ENCODE measurements around the gene TMEM204.

The TMEM204 gene

DNA sequence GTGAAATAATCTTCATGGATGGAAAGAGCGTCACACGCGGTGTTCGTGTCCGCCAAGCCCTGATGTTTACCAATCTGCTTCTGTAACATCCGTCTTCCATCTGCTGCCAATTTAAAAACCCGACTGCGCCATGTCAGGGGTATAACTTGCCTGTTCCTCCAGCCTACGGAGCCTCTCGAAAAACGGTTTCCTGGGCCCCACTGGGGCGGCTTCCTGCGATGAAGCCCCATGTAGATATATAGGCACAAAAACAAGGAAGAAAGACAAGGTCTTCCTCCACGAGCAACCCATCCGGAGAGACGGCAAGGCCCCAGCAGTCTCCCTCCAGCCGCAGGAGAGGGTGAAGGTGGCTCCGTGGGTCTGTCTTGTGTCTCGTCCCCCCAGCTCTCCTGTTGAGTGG, 44.8 kb upstream of the TMEM204 start, which contains the start of gene PTX4:
Gene PTX4, minus strand, starts transcription at position 326 of the 400 bp plus-strand sequence. Its CDS starts 35 bp downstream, at position 291.
- TF ChIP-seq SIN3A (IDR thresholded peaks at IDR 0.05; ENCODE audit: borderline replicate concordance, insufficient read depth, low read length) (no peak), POLR2AphosphoS5 (IDR thresholded peaks at IDR 0.05; ENCODE audit: low read depth, low read length) (no peak), TAF1 (IDR thresholded peaks at IDR 0.05; ENCODE audit: borderline replicate concordance, insufficient read depth, low read length) (no peak), FOXP2 (optimal IDR thresholded peaks at IDR 0.05; ENCODE audit: borderline replicate concordance, extremely low read depth, extremely low read length, insufficient read depth) (no peak)
- TF ChIP-seq, protein P1, sequence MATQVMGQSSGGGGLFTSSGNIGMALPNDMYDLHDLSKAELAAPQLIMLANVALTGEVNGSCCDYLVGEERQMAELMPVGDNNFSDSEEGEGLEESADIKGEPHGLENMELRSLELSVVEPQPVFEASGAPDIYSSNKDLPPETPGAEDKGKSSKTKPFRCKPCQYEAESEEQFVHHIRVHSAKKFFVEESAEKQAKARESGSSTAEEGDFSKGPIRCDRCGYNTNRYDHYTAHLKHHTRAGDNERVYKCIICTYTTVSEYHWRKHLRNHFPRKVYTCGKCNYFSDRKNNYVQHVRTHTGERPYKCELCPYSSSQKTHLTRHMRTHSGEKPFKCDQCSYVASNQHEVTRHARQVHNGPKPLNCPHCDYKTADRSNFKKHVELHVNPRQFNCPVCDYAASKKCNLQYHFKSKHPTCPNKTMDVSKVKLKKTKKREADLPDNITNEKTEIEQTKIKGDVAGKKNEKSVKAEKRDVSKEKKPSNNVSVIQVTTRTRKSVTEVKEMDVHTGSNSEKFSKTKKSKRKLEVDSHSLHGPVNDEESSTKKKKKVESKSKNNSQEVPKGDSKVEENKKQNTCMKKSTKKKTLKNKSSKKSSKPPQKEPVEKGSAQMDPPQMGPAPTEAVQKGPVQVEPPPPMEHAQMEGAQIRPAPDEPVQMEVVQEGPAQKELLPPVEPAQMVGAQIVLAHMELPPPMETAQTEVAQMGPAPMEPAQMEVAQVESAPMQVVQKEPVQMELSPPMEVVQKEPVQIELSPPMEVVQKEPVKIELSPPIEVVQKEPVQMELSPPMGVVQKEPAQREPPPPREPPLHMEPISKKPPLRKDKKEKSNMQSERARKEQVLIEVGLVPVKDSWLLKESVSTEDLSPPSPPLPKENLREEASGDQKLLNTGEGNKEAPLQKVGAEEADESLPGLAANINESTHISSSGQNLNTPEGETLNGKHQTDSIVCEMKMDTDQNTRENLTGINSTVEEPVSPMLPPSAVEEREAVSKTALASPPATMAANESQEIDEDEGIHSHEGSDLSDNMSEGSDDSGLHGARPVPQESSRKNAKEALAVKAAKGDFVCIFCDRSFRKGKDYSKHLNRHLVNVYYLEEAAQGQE (IDR thresholded peaks at IDR 0.05; ENCODE audit: insufficient read depth in 1 of 2, low read depth in 2 of 2, low read length in 2 of 2): no peak

DNA sequence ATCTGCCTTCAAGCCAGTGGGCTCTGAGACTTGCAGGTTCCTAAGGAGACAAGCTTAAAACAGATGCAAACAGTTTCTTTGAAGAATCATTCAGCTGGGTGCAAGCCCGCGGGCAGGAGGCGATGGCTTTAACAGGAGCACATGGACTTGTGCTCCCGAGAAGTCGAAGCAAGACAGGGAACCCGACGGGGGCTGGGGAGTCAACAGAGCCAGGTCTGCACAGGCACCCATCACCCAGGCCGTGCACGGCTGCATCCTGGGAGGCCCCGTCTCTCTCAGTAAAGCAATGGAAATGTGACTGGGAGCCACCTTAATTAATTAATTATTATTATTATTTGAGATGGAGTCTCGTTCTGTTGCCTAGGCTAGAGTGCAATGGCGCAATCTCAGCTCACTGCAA, 44.4 kb upstream of the TMEM204 start:
- TF ChIP-seq POLR2AphosphoS5 (IDR thresholded peaks at IDR 0.05; ENCODE audit: low read depth, low read length) (no peak), FOXP2 (optimal IDR thresholded peaks at IDR 0.05; ENCODE audit: borderline replicate concordance, extremely low read depth, extremely low read length, insufficient read depth) (no peak), TAF1 (IDR thresholded peaks at IDR 0.05; ENCODE audit: borderline replicate concordance, insufficient read depth, low read length) (no peak), SIN3A (IDR thresholded peaks at IDR 0.05; ENCODE audit: borderline replicate concordance, insufficient read depth, low read length) (no peak)
- TF ChIP-seq, protein P1 (IDR thresholded peaks at IDR 0.05; ENCODE audit: insufficient read depth in 1 of 2, low read depth in 2 of 2, low read length in 2 of 2): no peak

DNA sequence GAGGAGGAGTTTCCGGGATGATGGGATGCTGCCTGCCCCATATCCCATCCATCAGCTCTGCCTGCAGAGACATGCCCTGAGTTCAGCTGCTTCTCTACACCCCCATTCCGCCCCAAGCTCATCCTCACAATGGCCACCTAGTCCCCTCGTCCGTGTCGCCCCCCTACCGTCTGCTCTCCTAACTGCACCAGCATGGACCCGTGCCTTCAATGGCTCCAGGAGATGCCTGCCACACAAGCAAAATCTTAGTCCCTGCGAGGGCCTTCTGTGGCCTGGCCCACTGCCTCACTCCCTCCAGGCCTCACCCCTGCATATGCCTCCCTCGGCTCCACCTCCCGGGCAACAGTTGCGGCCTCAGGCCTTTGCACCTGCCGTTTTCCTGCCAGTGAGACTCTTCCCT, 42.1 kb upstream of the TMEM204 start:
- TF ChIP-seq TAF1 (IDR thresholded peaks at IDR 0.05; ENCODE audit: borderline replicate concordance, insufficient read depth, low read length) (no peak), SIN3A (IDR thresholded peaks at IDR 0.05; ENCODE audit: borderline replicate concordance, insufficient read depth, low read length) (no peak)

DNA sequence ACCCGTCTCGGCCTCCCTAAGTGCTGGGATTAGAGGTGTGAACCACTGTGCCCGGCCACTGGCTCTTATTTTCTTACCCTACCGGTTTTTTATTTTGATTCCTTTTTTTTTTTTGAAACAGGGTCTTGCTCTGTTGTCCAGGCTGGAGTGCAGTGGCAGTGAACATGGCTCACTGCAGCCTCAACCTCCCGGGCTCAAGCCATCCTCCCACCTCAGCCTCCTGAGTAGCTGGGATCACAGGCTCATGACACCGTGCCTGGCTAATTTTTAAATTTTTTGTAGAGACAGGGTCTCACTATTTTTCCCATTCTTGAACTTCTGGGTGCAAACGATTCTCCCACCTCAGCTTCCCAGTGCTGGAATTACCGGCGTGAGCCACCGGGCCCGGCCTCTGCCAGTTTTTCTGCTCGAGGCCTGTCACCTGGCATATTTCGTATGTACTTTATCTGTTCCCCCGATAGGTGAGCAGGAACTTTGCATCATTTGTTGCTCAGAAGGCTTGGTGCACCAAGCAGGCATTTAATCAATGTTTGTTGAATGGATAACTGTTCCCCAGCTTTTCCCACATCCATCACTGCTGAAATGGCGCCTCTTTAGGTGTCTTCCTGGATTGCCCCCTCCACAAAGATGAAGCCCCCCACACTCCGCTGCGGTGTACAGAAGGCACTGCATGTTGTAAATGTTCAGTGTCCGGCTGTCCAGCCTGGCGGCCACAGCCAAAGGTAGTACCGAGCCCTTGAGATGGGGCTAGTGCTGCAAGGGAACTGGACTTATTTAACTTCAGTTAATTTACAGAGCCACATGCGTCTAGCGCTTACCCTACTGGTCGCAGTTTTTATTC, 41.2 kb upstream of the TMEM204 start:
- no peak for TF ChIP-seq FOXP2 (optimal IDR thresholded peaks at IDR 0.05; ENCODE audit: borderline replicate concordance, extremely low read depth, extremely low read length, insufficient read depth)
- TF ChIP-seq TAF1 (IDR thresholded peaks at IDR 0.05; ENCODE audit: borderline replicate concordance, insufficient read depth, low read length): no peak
- TF ChIP-seq, protein P1 (IDR thresholded peaks at IDR 0.05; ENCODE audit: insufficient read depth in 1 of 2, low read depth in 2 of 2, low read length in 2 of 2): no peak
- TF ChIP-seq POLR2AphosphoS5 (IDR thresholded peaks at IDR 0.05; ENCODE audit: low read depth, low read length): no peak
- TF ChIP-seq SIN3A (IDR thresholded peaks at IDR 0.05; ENCODE audit: borderline replicate concordance, insufficient read depth, low read length): no peak

DNA sequence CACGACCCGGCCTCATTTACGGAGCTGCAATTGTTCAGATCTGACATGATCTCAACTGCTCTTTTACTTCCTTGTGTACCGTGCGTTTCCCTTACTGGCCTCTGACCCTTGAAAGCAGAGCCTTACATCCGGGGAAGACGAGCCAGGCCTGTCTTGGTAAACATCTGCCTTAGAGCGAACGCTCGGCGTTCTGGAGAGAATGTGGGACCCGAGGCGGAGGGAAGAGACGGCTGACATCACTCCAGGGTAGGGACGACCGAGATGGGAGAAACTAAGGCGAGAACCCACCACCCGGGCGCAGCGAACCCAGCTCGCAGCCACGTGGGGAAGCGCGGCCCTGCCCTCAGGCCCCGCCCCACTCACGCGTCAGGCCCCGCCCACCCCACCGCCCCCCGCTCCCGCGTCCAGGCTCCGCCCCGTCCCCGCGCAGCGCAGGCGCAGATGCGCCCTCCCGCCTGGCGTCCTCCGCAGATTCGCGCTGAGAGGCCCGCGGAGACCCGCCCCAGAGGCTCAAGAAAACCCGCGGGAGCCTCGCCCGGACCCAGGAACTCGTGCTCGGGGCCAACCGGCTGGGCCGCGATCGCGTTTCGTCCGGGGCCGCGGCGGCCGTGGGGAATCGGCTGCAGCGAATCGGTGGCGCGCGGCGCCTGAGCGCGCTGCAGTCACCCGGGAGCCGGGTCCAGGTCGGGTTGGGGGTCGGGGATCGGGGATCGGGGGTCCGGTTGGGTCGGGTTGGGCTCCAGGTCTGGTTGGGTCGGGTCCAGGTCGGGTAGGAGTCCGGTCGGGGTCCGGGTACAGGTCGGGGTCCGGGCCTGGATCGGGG, 40.3 kb upstream of the TMEM204 start, which contains the start of gene TELO2:
Gene TELO2, plus strand, starts transcription at position 438 of the 823 bp plus-strand sequence. CDS start 922 bp downstream, outside the sequence.
- TF ChIP-seq, protein P1 (IDR thresholded peaks at IDR 0.05; ENCODE audit: insufficient read depth in 1 of 2, low read depth in 2 of 2, low read length in 2 of 2): no peak
- peak; percentile 34; the same call in 1 of the 2 replicates for TF ChIP-seq SIN3A (IDR thresholded peaks at IDR 0.05; ENCODE audit: borderline replicate concordance, insufficient read depth, low read length)
- TF ChIP-seq TAF1 (IDR thresholded peaks at IDR 0.05; ENCODE audit: borderline replicate concordance, insufficient read depth, low read length): peak; percentile 51
- TF ChIP-seq POLR2AphosphoS5 (IDR thresholded peaks at IDR 0.05; ENCODE audit: low read depth, low read length): peak; percentile 53
- TF ChIP-seq FOXP2 (optimal IDR thresholded peaks at IDR 0.05; ENCODE audit: borderline replicate concordance, extremely low read depth, extremely low read length, insufficient read depth): peak; percentile 26

All from PFSK-1 (cell line).